Activated T-cell treated with anti-CD3 and anti-CD28 coated beads, Interleukin-2, amount 50 U/mL, for 48 hours (primary cell): Measurements from ENCODE around the gene ATP2B1.

ENCODE experiments used
- DNase-seq, 2 experiments: peaks; one replicate each; pipeline ENCODE4 v3.0.0-alpha.2; 2020

The ATP2B1 gene

DNA sequence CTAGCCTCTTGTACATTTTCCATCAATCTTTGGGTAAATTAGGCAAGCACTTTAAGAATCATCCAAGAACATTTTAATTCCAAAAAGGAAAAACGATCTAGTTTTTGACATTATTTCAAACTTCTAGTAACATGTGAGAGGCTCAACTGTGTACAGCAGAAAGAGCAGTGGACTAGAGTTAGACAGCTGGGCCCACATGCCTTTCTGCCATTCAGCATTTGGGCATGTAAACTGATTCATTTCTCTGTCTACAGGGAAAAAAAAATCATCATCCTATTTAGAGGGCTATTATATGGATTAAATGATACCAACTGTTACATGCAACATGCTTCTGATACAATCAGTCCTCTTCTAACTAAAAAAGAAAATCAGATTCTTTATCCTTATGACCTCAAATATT, 17.7 kb downstream of the ATP2B1 start:
- no peak for DNase-seq

DNA sequence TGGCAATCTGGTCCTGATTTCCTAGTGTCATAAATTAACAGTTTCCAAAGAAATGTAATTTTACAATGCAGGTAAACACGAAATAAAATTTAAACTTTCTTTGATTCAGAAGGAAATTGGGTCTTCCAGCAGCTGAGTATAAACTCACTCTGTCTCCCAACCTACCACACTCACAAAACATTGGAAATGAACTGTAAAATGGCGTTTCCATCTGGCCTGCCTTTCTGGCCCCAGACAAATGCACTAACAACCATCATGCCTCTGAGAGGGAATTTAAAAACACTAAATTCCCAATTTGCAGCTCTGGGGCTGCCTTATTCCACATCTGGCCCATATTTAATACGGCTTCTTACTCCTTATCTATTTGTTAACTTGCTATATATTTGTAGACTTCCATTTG, 19.3 kb downstream of the ATP2B1 start:
- no peak for DNase-seq

DNA sequence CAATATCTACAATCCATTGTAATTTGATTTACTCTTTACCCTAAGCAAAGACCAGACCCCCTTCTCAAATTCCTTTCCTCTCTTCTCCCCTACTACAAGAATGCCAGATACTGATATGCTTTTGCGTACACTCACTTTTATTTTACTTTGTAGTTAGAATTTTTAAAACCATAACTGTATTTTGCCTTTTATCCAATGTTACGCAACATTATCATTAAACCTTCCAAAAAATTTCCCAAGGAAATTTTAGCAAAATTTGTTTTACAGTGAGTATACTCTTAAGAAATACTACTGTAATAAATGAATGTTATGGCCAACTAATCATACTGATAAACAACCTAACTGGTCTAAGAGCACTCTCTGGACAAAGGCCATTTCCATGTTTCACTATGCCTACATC, 22.3 kb downstream of the ATP2B1 start:
- no peak for DNase-seq

DNA sequence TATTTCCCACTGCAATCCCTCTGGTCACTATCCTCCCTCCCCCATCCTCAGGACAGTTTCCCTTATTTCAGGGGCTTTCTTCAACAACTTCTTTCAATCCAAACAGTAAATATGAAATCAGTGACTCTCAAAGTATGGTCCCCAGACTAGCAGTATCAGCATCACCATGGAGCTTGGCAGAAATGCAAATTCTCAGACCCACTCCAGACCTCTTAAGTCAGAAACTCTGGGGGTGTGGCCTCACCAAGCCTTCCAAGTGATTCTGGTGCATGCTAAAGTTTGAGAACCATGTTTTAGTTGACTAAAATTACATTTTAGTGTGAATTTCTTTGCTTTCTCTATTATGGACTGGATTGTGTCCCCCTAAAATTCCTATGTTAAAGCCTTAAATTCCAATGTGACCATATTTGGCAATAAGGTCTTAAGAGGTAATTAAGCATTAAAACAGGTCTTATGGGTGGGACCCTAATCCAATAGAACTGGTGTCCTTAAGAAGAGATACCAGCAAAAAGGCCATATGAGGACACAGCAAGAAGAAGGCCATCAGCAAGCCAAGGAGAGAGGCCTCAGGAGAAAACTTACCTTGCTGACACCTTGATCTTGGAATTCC, 23.2 kb downstream of the ATP2B1 start:
- no peak for DNase-seq

DNA sequence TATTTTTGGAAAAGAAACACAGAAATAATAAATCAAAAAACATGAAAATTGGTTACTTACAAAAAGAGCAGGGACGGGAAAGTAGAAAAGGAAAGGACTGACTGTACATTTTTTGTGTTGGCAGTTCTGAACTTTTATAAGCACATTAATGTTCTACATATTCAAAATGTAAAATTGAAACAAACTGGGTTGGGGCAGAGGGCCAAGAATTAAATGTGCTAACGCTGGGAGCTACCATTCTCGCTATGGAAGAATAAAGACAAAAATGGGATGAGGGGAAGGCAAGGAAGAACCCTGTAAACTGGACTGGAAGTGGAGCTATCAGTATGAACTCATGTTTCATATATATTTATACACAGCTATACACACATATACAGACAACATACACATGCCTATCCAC, 24.5 kb downstream of the ATP2B1 start:
- DNase-seq: no peak

DNA sequence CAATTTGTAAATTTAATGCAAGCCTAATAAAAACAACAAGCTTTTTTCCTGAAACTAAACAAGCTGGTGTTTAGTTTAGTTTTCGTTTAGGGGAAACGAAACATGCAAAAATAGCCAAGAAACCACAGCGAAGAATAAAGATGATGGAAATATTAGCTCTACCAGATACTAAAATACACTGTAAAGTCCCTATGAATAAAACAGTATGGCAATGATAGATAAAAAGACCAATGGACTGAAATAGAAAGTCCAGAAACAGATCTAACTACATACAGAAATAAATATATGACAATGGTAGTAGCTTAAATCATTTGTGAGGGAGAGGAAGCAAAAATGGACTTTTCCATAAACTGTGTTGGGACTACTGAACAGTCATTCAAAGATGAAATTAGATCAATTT, 26.4 kb downstream of the ATP2B1 start:
- DNase-seq: no peak

DNA sequence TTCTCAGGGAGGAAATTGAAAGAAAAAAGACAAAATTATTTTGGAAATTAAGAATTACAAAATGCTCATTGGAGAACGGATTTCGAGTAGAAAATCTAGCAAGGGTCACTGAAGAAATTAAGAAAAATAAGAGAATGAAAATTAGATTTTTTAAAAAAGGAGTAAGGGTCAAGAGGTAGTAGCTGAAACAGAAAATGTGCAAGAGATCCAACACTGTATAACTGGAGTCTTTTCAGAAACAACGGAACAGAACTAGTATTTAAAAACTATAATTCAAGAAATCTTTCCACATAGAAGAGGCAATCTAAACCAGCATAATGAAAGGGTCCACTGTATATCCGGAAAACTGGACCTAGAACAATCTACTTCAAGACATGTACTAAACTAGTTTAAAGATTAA, 28.2 kb downstream of the ATP2B1 start:
- no peak for DNase-seq

DNA sequence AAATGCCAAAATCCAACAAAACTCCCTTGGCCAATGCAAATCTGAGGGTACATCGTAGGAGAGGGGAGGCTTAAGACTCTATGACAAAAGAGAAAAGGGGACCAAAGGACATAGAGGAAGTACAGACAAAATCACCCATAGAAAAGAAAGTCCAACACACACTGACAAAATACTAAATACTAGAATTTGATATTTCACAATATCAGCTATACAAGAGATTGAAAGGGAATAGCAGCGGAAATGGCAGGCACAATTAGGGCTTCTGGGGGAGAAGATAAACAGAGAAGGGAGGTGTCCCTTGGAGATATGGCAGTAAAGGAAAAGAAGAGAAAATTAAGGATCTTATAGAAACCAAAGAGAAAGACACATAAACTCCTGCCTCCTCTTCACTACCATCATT, 29.0 kb downstream of the ATP2B1 start:
- no peak for DNase-seq

DNA sequence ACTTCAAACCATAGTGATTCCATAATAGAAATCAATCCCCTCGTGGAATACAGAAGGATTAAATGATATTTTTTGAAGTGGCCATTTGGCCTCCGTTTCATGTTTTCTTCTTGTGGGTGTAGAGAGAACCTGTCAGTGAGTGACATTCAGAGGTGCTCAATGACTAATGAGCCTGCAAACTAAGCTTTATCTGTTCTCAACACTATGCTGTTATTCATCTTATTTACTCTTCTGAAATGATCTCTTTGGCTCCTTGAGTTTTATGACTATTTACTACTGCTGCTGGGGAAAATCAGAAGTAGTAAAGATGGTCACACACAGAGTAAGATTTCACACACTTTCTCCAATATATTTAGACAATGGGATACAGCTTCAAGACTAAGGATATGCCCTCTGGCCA, 30.4 kb downstream of the ATP2B1 start:
- no peak for DNase-seq

DNA sequence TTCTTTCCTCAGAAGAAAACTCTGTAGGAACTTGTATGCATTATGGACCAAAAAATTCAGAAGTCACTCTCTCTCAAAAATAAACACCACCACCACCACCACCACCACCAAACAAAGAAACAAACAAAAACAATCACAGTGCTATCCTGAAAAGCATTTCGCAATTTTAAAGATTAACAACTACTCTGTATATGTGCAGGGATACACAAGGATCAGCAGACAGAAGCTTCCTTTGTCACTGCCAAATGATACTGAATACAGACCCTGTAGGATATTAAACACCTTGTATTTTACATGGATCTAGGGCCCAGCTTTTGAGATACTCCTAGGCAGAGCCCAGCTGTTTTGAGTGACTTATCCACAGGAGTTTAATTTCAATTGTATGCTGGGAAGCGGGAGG, 31.7 kb downstream of the ATP2B1 start:
- no peak for DNase-seq

DNA sequence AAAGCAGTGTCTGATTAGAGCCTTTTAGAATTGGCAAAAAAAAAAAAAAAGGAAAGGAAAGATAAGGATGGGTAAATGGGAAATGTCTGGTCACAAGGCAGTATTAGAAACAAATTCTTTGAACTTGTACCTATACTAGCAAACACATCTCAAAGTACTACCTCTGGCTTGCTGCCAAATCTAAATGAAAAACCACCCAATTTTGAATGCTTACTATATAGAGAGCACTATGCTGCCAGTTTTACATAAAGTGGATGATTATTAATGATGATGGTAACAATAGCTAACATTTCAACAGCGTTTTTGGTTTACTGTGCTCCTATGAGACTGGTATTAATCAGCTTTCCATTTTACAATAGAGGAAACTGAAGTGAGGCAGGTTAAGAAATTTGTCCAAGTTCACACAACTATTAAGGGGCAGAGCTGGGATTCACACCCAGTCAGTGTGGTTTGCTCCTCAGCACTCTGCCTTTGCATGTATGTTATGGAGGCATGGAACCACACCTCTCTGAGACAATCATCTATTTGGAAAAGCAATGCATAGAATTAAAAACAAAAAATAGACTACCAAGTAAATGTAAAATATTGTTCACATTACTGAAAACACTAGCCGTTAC, 34.2 kb downstream of the ATP2B1 start:
- DNase-seq: no peak

DNA sequence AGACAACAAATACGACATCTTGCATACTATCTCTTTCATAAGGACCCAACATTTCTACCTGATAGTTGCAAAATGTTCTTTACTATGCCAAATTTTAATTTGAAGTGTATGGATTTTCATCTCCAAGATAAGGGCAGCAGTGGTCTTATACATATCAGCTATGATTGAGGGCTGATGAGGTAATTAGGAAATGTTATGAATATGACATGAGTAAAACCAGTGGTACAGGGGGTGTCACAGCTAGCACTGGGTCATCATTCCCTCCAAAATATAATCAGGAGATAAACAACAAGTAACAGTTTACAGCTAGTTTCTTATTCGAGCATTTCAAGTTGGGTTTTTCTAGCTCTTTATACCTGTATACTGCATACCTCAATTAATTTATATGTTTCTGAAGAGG, 35.0 kb downstream of the ATP2B1 start:
- DNase-seq: no peak

DNA sequence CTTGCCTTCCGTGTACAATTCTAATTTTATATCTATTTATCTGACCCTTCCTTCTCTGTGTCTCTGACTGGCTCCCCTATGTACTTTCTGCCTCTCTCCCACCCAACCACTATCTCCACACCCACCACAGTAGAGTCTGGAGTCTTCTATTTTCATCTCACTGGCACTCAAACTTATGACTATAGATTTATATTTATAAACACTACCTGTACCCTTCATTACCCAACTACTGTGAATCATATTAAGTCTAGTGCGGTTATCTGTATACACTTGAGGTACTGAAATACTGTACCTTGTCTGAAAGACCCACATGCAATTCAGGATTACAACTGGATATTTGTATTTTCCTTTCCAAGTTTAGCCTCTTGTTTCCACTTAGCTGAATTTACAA, 36.1 kb downstream of the ATP2B1 start:
- DNase-seq: no peak

DNA sequence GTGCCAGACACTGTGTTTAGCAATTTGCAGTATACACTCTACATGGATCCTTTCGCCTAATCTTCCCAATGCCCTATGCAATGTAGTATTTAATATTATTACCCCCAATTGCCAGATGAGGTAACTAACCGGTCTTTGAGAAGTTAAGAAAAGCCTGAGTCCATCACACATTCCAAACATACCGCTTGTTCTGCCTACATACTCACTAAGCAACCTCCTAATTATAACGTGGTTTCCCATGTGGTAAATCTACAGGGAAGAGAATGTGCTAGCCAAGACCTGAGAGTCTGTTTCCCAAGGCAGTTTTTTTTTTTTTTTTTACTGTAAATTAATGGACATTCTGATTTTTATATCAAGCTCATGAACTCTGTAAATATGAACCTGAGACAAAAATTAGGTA, 37.2 kb downstream of the ATP2B1 start:
- no peak for DNase-seq

DNA sequence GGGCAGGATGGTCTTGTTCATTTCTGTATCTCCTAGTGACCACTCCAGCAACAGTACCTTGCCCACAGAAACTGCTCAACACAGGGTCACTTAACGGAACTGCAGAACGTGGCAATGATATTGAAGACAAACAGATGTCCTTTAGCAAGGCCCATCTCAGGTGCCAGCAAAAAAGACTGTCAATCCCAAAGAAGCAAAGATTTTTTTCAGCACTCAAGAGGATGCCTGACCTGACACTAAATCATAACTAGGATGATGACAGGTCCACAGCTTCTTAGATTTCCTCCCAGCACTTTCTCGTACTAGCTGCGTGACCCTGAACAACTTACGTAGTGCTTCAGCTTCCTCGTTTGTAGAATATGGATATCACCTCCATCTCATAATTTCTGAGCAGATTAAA, 39.4 kb downstream of the ATP2B1 start:
- no peak for DNase-seq

DNA sequence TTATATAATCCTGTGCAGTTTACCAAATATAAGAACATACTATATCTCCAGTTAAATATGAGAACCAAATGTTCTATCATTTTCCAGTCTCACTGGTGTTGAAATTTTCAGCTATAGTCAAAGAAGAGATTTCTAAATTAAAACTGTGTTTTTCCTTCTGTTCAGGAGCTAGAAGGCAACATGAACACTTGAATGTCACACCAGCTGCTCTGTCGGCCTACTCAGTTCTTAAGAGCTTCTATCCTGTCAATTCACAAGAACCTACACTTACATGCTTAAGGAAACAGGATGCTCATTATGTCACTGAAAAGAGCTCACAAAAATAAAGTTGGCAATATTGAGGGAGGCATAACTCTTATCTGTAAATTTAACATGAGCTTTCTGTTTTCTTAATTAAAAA, 43.1 kb downstream of the ATP2B1 start:
- no peak for DNase-seq

DNA sequence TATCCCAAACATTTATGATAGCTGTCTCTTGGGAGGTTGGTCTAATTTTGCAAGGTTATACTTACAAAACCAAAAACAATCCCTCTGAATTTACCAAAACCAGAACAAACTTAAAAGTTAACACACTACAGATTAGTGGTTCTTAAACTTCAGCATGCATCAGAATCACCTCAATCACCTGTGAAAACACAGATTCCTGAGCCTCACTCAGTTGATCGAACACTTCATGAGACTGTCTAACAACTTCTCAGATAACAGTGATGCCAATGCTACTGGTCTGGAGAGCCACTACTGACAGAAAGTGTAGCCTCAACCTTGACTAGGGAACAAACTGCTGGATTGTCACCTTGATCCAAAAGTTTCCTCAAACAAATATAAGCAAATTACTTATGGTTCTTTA, 44.2 kb downstream of the ATP2B1 start:
- DNase-seq: no peak

DNA sequence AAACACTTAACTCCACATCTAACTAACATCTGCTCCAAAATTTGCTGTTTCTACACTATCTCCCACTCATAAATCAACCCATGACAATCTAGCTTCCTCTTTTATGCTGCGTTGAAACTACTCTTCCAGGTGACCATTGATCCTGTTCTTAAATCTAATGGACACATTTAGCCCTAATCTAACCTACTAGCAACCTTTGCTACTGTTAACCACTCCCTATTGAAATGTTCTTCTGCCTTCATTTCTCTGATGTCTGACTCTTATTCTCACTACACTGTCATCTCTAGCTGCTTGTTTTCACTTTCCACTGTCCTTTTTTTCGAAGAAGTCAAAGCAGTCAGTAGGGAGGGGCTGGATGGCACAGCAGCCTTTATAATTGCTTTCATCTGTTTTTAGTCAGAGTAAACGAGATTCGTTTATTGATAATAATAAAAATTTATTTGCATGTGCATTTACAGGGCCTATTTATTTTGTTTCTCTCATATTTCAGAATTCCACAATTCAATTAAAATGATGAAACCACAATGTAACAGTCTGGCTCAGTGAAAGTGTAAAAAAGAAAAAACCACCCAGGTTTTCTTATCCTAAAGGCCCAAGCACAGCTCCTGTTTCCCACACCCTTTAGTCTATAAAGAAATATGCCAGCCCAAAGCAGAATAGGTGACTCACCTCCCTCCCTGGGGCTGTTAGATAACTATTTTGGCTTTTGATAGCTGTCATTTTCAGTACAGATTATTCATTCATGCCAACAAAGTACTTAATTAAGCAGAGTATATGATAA, 44.9 kb downstream of the ATP2B1 start:
- DNase-seq: no peak

DNA sequence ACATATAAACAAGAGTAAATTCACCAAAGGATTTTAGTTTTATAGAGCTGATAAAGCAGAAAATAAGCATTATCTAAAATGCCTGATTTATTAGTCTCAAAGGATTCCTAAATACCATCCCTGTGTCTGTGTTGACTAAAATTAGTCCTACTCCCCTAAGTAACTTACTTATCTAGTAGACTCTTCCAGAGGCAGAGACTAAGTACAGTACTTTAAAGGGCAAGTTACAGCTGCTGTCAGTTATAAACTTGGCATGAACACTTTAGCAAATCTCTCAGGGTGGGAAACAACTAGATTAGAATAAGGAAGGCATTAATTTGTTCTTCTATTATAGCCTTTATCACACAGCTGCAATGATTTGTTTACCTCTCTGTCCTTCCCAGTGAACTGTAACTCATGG, 46.0 kb downstream of the ATP2B1 start:
- no peak for DNase-seq

DNA sequence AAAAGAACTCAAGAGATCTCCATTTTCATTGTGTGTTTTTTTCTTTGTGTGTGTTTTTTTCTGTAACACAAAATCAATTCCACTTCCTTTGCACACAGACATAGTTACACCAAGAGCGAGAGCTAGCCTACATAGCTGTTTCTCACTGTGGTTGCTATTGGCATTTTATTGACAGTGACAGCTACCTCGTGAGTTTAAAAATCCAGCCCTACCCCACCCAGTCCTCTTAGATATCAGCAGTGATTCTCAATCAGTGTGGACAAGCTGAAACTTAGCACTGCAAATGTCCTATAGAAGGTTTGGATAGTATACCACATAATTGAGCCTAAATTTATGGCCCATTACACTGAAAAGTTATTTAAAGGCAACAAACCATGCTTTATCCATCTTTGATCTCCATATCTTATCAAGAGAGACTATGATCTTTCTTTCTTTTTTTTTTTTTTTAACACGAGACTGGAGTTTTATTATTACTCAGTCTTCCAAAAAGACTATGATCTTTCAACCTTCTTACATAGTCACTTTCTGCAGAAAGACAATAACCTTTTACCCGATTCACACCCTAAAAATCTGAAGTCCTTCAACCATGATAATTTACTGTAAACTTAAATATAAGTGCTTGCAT, 46.8 kb downstream of the ATP2B1 start:
- DNase-seq: no peak

DNA sequence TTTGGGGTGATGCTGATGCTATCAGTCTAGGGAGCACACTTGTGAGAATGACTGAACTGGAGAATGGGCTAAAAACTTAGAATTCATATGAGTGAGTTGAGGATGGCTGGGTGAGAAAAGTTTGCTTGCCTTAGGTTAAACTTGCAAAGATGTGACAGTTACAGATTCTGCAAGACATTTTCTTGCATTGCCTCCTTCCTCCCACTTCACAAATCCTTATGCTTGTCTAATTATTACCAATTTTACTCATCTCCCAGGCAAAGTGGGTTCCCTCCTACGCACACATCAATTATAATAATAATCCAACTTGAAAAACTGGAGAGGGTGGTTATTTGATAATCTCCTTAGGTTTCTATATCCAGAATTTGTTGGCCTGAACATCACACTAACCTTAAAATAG, 50.9 kb downstream of the ATP2B1 start:
- no peak for DNase-seq

DNA sequence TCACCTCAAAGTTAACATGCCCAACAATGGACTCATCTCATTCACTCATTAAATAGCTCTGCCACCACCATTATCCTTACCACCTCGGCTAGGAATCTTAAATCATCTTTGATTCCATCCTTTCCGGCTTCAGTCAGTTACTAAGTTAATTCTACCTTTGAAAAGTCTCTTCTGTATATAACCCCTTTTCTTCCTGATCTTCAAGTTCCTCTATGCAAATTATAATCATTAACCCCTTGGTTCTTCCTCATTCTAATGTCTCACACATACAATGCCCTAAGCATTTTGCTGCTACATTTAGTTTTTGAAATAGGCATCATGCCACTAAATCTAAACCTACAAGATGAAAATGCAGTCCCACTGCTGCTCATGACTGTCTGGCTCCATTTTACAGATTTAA, 51.6 kb downstream of the ATP2B1 start:
- DNase-seq: no peak

DNA sequence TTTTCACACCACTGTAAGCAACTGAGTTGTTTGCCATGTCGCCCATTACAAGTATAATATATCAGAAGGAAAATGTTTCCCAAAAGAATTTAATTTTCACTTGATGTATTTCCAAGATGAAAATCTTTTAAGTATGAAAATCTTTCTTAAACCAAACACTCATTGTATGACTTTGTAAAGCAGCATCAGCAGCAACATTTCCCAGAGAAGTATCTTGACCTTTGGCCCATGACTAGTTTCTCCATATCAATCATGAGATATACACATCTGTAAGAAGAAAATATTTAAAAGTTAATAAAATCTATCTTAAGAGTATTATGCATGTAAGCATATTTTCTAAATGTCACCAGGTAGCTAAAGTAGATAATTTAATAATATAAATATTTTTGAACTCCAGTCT, 52.8 kb downstream of the ATP2B1 start:
- DNase-seq: no peak

DNA sequence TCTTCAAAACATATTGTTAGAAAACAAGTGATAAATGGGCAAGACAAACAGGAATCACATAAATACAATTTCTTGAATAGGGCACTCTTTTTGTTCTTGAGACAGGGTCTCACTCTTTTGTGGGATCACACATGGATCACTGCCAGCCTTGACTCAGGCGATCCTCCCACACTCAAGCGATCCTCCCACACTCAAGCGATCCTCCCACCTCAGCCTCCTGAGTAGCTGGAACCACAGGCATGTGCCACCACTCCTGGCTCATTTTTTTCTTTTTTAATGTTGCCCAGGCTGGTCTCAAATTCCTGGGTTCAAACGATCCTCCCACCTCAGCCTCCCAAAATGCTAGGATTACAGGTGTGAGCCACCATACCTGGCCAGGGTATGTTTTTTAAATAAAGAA, 57.4 kb downstream of the ATP2B1 start:
- DNase-seq: no peak
